Glomerular visceral epithelial cell (primary cell): ENCODE results near the gene CSMD2.
"Not testable (repeated sequence)": the region's sequence is repeated elsewhere in the genome, so short reads cannot be mapped to it uniquely, and the experiment has no call there.

ENCODE experiments used
- DNase-seq: peaks from one replicate; pipeline ENCODE4 v3.0.0-alpha.2; 2016; ENCODE audit errors: extremely low spot score

CSMD2 gene

GRCh38 chr1:33548319-33548718, 616.7 kb downstream of the CSMD2 start:
- DNase-seq: no peak

- no peak for DNase-seq
Measured at GRCh38 chr1:33547576-33547975, 617.5 kb downstream of the CSMD2 start.

- DNase-seq: no peak
Measured at GRCh38 chr1:33541966-33542365, 623.1 kb downstream of the CSMD2 start.

- DNase-seq: no peak
Measured at GRCh38 chr1:33537885-33538284, 627.1 kb downstream of the CSMD2 start.

- DNase-seq: no peak
Measured at GRCh38 chr1:33535334-33535733, 629.7 kb downstream of the CSMD2 start.

GRCh38 chr1:33532936-33533335, 632.1 kb downstream of the CSMD2 start:
- no peak for DNase-seq

- no peak for DNase-seq
Measured at GRCh38 chr1:33532250-33532649, 632.8 kb downstream of the CSMD2 start.

GRCh38 chr1:33529957-33530356, 635.1 kb downstream of the CSMD2 start:
- DNase-seq: no peak

GRCh38 chr1:33527934-33528333, 637.1 kb downstream of the CSMD2 start:
- DNase-seq: no peak

GRCh38 chr1:33524586-33524985, 640.4 kb downstream of the CSMD2 start:
- DNase-seq: no peak

GRCh38 chr1:33519240-33519884, 645.7 kb downstream of the CSMD2 start:
- DNase-seq: no peak

- DNase-seq: no peak
Measured at GRCh38 chr1:33517596-33518250, 647.3 kb downstream of the CSMD2 start.

- DNase-seq: no peak
Measured at GRCh38 chr1:33516891-33517567, 648.0 kb downstream of the CSMD2 start.

GRCh38 chr1:33516428-33516827, 648.6 kb downstream of the CSMD2 start:
- no peak for DNase-seq

- DNase-seq: no peak
Measured at GRCh38 chr1:33515607-33516006, 649.4 kb downstream of the CSMD2 start.

- no peak for DNase-seq
Measured at GRCh38 chr1:33515112-33515511, 649.9 kb downstream of the CSMD2 start.

- DNase-seq: no peak
Measured at GRCh38 chr1:33512226-33513011, 652.6 kb downstream of the CSMD2 start.

GRCh38 chr1:33509276-33509675, 655.8 kb downstream of the CSMD2 start:
- DNase-seq: not testable (repeated sequence)

- no peak for DNase-seq
Measured at GRCh38 chr1:33508151-33508550, 656.9 kb downstream of the CSMD2 start.

GRCh38 chr1:33507661-33508060, 657.4 kb downstream of the CSMD2 start:
- DNase-seq: no peak

- no peak for DNase-seq
Measured at GRCh38 chr1:33503506-33503905, 661.5 kb downstream of the CSMD2 start.

GRCh38 chr1:33502726-33503125, 662.3 kb downstream of the CSMD2 start:
- no peak for DNase-seq
